Peyer's patch (tissue), 4 donors: ENCODE measurements around the gene CAPG.
"Not testable (repeated sequence)": the region's sequence is repeated elsewhere in the genome, so short reads cannot be mapped to it uniquely, and the experiment has no call there.

Source experiments
- CTCF ChIP-seq, 6 experiments: fragments of 450-650 bp in 4 of 6; fragments of 200-600 bp in 2 of 6; sonication (generic) in 1 of 6; IDR thresholded peaks; one replicate each; pipeline ENCODE4 v1.5.1; 2017 to 2019; ENCODE audit warnings: antibody characterized with exemption in 6 of 6, mild to moderate bottlenecking in 3 of 6, moderate library complexity in 1 of 6
- POLR2A ChIP-seq, 2 donors: fragments of 450-650 bp; IDR thresholded peaks; one replicate each; pipeline ENCODE4 v1.5.1; 2017; ENCODE audit warnings: antibody characterized with exemption in 2 of 2, mild to moderate bottlenecking in 2 of 2, moderate library complexity in 2 of 2

- not testable (repeated sequence) for TF ChIP-seq CTCF, POLR2A (IDR thresholded peaks at IDR 0.05)
Observed at GRCh38 chr2:85414421-85414759, 4.2 kb upstream of the CAPG start.
